ENCODE measurements around the gene ATG4D. TPM values are rescaled to one million over a fixed set of nuclear protein-coding genes. Genes with fewer than 3 reads are reported as not detected.

Gene ATG4D
- total and polyA plus RNA-seq, 11 donors, result 47.3 to 83.5 (median 55.9) TPM

- no peak overlapping the region for H3K27ac ChIP-seq
These were observed 43.5 kb upstream of the ATG4D start for GRCh38 chr19:10500247-10500592.

GRCh38 chr19:10501971-10502523 lies 41.7 kb upstream of the ATG4D start:
- Histone ChIP-seq H3K27me3 (no peaks in the 10 kb centered on the region), H3K27ac (peak overlapping the region; percentile 96 to 100 (median 99)), H3K4me3 (peak overlapping the region; percentile 72 to 99 (median 95)), H3K9me3 (no peaks in the 10 kb centered on the region), H3K4me1 (peaks cover 0 to 51% (median 34%) of the 10 kb centered on the region in 12 donors), H3K36me3 (peaks cover 0 to 27% (median 24%) of the 10 kb centered on the region in 9 donors)
- whole genome bisulfite sequencing, 4 donors, result 0 to 1% (median 0%) methylated on average over 20 to 35 of the region's 35 CpGs
- intact Hi-C loops (cut with DNase I), result loop anchor here in 8 of 10 donors (2.0 to 10.0 kb wide), 5 partner anchors 40 to 67 kb away; partner anchors contain the start of genes CDKN2D (in 5 of the 8), ATG4D (in 4 of the 8) and KRI1 (in 4 of the 8)
- ATAC-seq (peak; percentile 60 to 82 (median 76)), DNase-seq (peak; percentile 76 to 92 (median 89))
- TF ChIP-seq POLR2A (IDR thresholded peaks at IDR 0.05), result no peak
- no peak for TF ChIP-seq CTCF (IDR thresholded peaks at IDR 0.05)

More at GRCh38 chr19:10500247-10500592, 43.5 kb upstream of the ATG4D start:
- Histone ChIP-seq H3K4me1 (peaks cover 0 to 51% (median 34%) of the 10 kb centered on the region in 12 donors), H3K4me3 (no peak overlapping the region), H3K27me3 (no peaks in the 10 kb centered on the region), H3K36me3 (peaks cover 0 to 45% (median 42%) of the 10 kb centered on the region in 9 donors), H3K9me3 (no peaks in the 10 kb centered on the region)
- DNase-seq, result no peak
- no peak for ATAC-seq
- WGBS, 4 donors, result 95 to 100% (median 97%) methylated on average over 2 of the region's 2 CpGs
- TF ChIP-seq CTCF (IDR thresholded peaks at IDR 0.05) (no peak), POLR2A (IDR thresholded peaks at IDR 0.05) (no peak)
- intact Hi-C loops (cut with DNase I), result loop anchor here in 6 of 10 donors (5.0 to 10.0 kb wide), 3 partner anchors 42 to 67 kb away; partner anchors contain the start of genes CDKN2D (in 4 of the 6), KRI1 (in 4 of the 6) and ATG4D (in 2 of the 6)

DNA sequence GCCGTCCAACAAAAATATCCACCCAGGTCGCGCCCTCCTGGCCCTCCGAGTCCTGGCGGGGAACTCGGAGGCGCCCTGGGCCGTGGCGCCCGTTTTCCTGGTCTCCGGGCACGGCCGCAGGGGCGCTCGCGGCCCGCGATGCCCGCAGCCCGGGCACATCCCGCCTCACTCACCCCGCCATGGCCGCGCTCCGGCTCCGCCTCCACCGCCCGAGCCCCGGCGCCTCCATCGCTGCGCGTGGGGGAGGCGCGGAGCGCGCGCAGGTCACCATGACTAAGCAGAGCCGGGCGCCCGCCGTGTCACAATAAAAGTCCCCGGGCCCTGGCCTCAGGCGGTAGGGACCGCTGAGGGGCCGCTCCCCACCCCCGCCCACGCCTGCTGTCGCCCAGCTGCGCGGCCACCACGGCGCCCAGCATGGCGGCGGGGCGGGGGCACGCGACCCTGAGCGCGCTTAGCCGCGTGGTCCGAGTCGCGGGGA lies 41.1 kb upstream of the ATG4D start:
- peak overlapping the region; percentile 72 to 99 (median 95) for H3K4me3 ChIP-seq
- peak; percentile 93 to 97 (median 95) for ATAC-seq
- intact Hi-C loops (cut with DNase I), result loop anchor here in 8 of 10 donors (2.0 to 10.0 kb wide), 5 partner anchors 40 to 66 kb away; partner anchors contain the start of genes CDKN2D (in 5 of the 8), ATG4D (in 4 of the 8) and KRI1 (in 4 of the 8)
- peaks cover 0 to 22% (median 19%) of the 10 kb centered on the region in 9 donors for H3K36me3 ChIP-seq
- no peaks in the 10 kb centered on the region for H3K9me3 ChIP-seq
- peak in 3 of 12 donors; percentile 8 to 25 (median 17) for TF ChIP-seq CTCF (IDR thresholded peaks at IDR 0.05)
- peak in 1 of 2 donors; percentile 60 for TF ChIP-seq POLR2A (IDR thresholded peaks at IDR 0.05)
- H3K4me1 ChIP-seq, result peaks cover 0 to 47% (median 34%) of the 10 kb centered on the region in 12 donors
- peak; percentile 95 to 97 (median 97) for DNase-seq
- H3K27me3 ChIP-seq, result no peaks in the 10 kb centered on the region
- H3K27ac ChIP-seq, result peak overlapping the region; percentile 96 to 100 (median 99)
- WGBS, 4 donors, result 0 to 1% (median 0%) methylated on average over 14 to 65 of the region's 65 CpGs
